Right ventricle myocardium inferior (tissue), 1 donor: ENCODE results near the gene SPIB. TPM values are rescaled to one million over a fixed set of nuclear protein-coding genes. Genes with fewer than 3 reads are reported as not detected.
"Not testable (repeated sequence)": the region's sequence is repeated elsewhere in the genome, so short reads cannot be mapped to it uniquely, and the experiment has no call there.

ENCODE experiments used
- ATAC-seq: fragments of 200-7000 bp; cut with Tn5 transposase; one replicate; pipeline ENCODE4 v1.9.1; 2020; ENCODE audit warnings: mild to moderate bottlenecking, moderate library complexity
- DNase-seq: peaks from one replicate; pipeline ENCODE4 v3.0.0; 2021; ENCODE audit errors: missing footprints
- intact Hi-C: fragments of 100-400 bp; cut with DNase I; formaldehyde crosslinking; loops from one replicate; pipeline ENCODE4 v1.11.0; 2022
- total RNA-seq: library from RNA; stranded (reverse); fragmentation: NEBNext Ultra II Directional; extraction: Animal tissue kit (Norgen Biotek cat#: 25700); gene quantifications from one replicate; pipeline ENCODE4 v1.2.1, GENCODE V29; 2021
- donor health status: DM: no; HTN: yes; CAD: no; lungs with severe emphysema.

Gene SPIB
- total RNA-seq, 1 donor from 2014 or later: not detected

GRCh38 chr19:50458396-50459066 lies 39.8 kb downstream of the SPIB start:
- intact Hi-C loops: no loop called here
- DNase-seq: no peak
- no peak for ATAC-seq

GRCh38 chr19:50459067-50459456 lies 40.3 kb downstream of the SPIB start:
- ATAC-seq (no peak), DNase-seq (no peak)
- intact Hi-C loops: no loop called here

GRCh38 chr19:50459638-50460037 lies 40.9 kb downstream of the SPIB start:
- intact Hi-C loops: no loop called here
- DNase-seq: no peak
- ATAC-seq: no peak

- DNase-seq: no peak
- intact Hi-C loops: no loop called here
- ATAC-seq: no peak
Observed at GRCh38 chr19:50460161-50460765, 41.5 kb downstream of the SPIB start.

- DNase-seq (no peak), ATAC-seq (peak; percentile 80)
- intact Hi-C loops: loop anchor here (1.0 kb wide), 2 partner anchors 93 to 104 kb away; no protein-coding TSS in a partner anchor
Observed at GRCh38 chr19:50461066-50461875, 42.5 kb downstream of the SPIB start.

- intact Hi-C loops: no loop called here
- DNase-seq (no peak), ATAC-seq (no peak)
Observed at GRCh38 chr19:50462970-50463369, 44.2 kb downstream of the SPIB start.

- no peak for ATAC-seq
Observed at GRCh38 chr19:50464348-50464747, 45.6 kb downstream of the SPIB start.

GRCh38 chr19:50465000-50465399 lies 46.3 kb downstream of the SPIB start:
- ATAC-seq (no peak), DNase-seq (no peak)
- intact Hi-C loops: no loop called here

More at GRCh38 chr19:50464348-50464747, 45.6 kb downstream of the SPIB start:
- intact Hi-C loops: no loop called here
- DNase-seq: no peak

- ATAC-seq: no peak
- intact Hi-C loops: no loop called here
- no peak for DNase-seq
Observed at GRCh38 chr19:50465986-50466705, 47.4 kb downstream of the SPIB start.

GRCh38 chr19:50466706-50467039 lies 47.9 kb downstream of the SPIB start:
- intact Hi-C loops: no loop called here
- no peak for ATAC-seq
- no peak for DNase-seq

GRCh38 chr19:50467566-50467965 lies 48.8 kb downstream of the SPIB start:
- DNase-seq (no peak), ATAC-seq (no peak)
- intact Hi-C loops: no loop called here

- ATAC-seq (no peak), DNase-seq (no peak)
- intact Hi-C loops: no loop called here
Observed at GRCh38 chr19:50468818-50469217, 50.1 kb downstream of the SPIB start.

GRCh38 chr19:50473336-50473735 lies 54.6 kb downstream of the SPIB start:
- ATAC-seq, DNase-seq: not testable (repeated sequence)
- intact Hi-C loops: loop anchor here (10.0 kb wide), 1 partner anchor 81 kb away; no protein-coding TSS in a partner anchor

GRCh38 chr19:50475101-50475568 lies 56.4 kb downstream of the SPIB start:
- ATAC-seq (no peak), DNase-seq (peak; percentile 46)
- intact Hi-C loops: loop anchor here (10.0 kb wide), 1 partner anchor 80 kb away; no protein-coding TSS in a partner anchor

- ATAC-seq: no peak
- intact Hi-C loops: loop anchor here (1.0 to 10.0 kb wide), 2 partner anchors 36 to 79 kb away; partner anchors contain the start of gene JOSD2
- DNase-seq: peak; percentile 62
Observed at GRCh38 chr19:50475736-50476223, 57.0 kb downstream of the SPIB start.

GRCh38 chr19:50476224-50476906 lies 57.6 kb downstream of the SPIB start, which contains the start of the genes EMC10 and GARIN5A:
Gene EMC10, plus strand, starts transcription at chr19:50476507. Its CDS starts 38 bp downstream, at chr19:50476545.
Gene GARIN5A, minus strand, starts transcription at chr19:50476848. Its CDS starts 460 bp downstream, at chr19:50476388.
- DNase-seq (peak; percentile 93), ATAC-seq (peak; percentile 93)
- intact Hi-C loops: loop anchor here (1.0 to 10.0 kb wide), 2 partner anchors 35 to 78 kb away; partner anchors contain the start of gene JOSD2

GRCh38 chr19:50476907-50477238 lies 58.1 kb downstream of the SPIB start:
- DNase-seq: no peak
- ATAC-seq: no peak
- intact Hi-C loops: loop anchor here (1.0 to 10.0 kb wide), 2 partner anchors 34 to 78 kb away; partner anchors contain the start of gene JOSD2
